IPS-15b (cell line): ENCODE data around the gene NBDY.
A peak's percentile ranks its signal among the peaks of the same experiment; 100 is the strongest.
"Not testable (repeated sequence)": the region's sequence is repeated elsewhere in the genome, so short reads cannot be mapped to it uniquely, and the experiment has no call there.

Source experiments
- H3K27me3 ChIP-seq: one replicate; pipeline ENCODE4 v1.6.1; 2013; ENCODE audit warnings: low read length; ENCODE audit not compliant: control insufficient read depth, insufficient read depth
- H3K36me3 ChIP-seq: one replicate; pipeline ENCODE4 v1.6.1; 2013; ENCODE audit warnings: low read length; ENCODE audit not compliant: control insufficient read depth, insufficient read depth
- H3K4me1 ChIP-seq: one replicate; pipeline ENCODE4 v1.6.1; 2013; ENCODE audit warnings: mild to moderate bottlenecking, low read length; ENCODE audit not compliant: control insufficient read depth, insufficient read depth
- H3K4me3 ChIP-seq: one replicate; pipeline ENCODE4 v1.5.1; 2013; ENCODE audit warnings: low read depth, low read length
- H3K9ac ChIP-seq: one replicate; pipeline ENCODE4 v1.6.1; 2013; ENCODE audit warnings: low read depth, mild to moderate bottlenecking, low read length
- H3K9me3 ChIP-seq: one replicate; pipeline ENCODE4 v1.6.1; 2013; ENCODE audit warnings: mild to moderate bottlenecking, low read length; ENCODE audit not compliant: control insufficient read depth, insufficient read depth

NBDY gene

GRCh38 chrX:56729152-56729850 is at the start of gene NBDY:
Gene NBDY (plus strand): TSS chrX:56729243. CDS start chrX:56729354, 111 bp downstream.
- no peaks in the 10 kb centered on the region for H3K36me3 ChIP-seq
- no peaks in the 10 kb centered on the region for H3K9me3 ChIP-seq
- H3K9ac ChIP-seq: peak within 1 kb of the TSS; percentile 66
- peaks cover 3% of the 10 kb centered on the region for H3K4me1 ChIP-seq
- H3K27me3 ChIP-seq: no peaks in the 10 kb centered on the region
- H3K4me3 ChIP-seq: peak within 1 kb of the TSS; percentile 73

DNA sequence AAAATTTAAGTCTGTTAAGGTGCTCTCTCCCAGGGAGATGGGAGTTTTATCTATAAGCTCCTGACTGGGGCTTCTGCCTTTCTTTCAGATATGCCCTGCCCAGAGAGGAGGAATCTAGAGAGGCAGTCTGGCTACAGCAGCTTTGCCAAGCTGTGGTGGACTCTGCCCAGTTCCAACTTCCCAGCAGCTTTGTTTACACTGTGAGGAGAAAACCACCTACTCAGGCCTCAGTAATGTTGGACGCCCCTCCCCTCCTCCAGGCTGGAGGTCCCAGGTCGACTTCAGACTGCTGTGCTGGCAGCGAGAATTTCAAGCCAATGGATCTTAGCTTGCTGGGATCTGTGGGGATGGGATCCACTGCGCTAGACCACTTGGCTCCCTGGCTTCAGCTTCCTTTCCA is 24.5 kb upstream of the NBDY start:
- H3K36me3 ChIP-seq, H3K4me3 ChIP-seq, H3K27me3 ChIP-seq, H3K4me1 ChIP-seq, H3K9ac ChIP-seq, H3K9me3 ChIP-seq: not testable (repeated sequence)

GRCh38 chrX:56726605-56727004 is 2.4 kb upstream of the NBDY start:
- H3K4me1 ChIP-seq: no peaks in the 10 kb centered on the region
- H3K4me3 ChIP-seq: no peak overlapping the region
- no peaks in the 10 kb centered on the region for H3K27me3 ChIP-seq
- H3K9ac ChIP-seq: no peak overlapping the region
- H3K9me3 ChIP-seq: no peaks in the 10 kb centered on the region
- H3K36me3 ChIP-seq: no peaks in the 10 kb centered on the region

GRCh38 chrX:56727531-56727930 is 1.5 kb upstream of the NBDY start:
- no peaks in the 10 kb centered on the region for H3K36me3 ChIP-seq
- H3K9me3 ChIP-seq: no peaks in the 10 kb centered on the region
- H3K9ac ChIP-seq: no peak overlapping the region
- no peaks in the 10 kb centered on the region for H3K4me1 ChIP-seq
- H3K27me3 ChIP-seq: no peaks in the 10 kb centered on the region
- H3K4me3 ChIP-seq: no peak overlapping the region

DNA sequence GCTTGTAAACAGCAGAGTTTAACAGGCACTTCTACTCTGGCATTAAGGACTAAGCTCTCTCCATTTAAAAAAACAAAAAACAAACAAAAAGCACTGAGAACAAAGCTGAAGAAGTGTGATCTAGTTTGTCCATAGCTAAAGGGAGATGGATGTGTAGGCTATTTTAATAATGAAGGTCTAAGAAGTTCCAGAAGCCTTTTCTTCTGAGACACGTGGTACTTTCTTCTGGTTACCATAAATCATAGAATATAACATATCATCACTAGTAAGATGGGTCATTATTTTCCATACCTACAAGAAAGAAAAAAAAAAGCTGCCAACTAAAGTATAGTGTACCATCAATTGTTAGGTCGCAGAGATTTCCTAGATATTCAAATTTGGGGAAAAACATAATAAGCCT is 722 bp upstream of the NBDY start:
- H3K9me3 ChIP-seq: no peaks in the 10 kb centered on the region
- H3K4me1 ChIP-seq: no peaks in the 10 kb centered on the region
- H3K9ac ChIP-seq: no peak overlapping the region
- H3K27me3 ChIP-seq: no peaks in the 10 kb centered on the region
- no peaks in the 10 kb centered on the region for H3K36me3 ChIP-seq
- peak overlapping the region; percentile 73 for H3K4me3 ChIP-seq

- peaks cover 2% of the 10 kb centered on the region for H3K4me1 ChIP-seq
- H3K4me3 ChIP-seq: peak overlapping the region; percentile 73
- H3K9ac ChIP-seq: no peak overlapping the region
- no peaks in the 10 kb centered on the region for H3K27me3 ChIP-seq
- H3K36me3 ChIP-seq: no peaks in the 10 kb centered on the region
- H3K9me3 ChIP-seq: no peaks in the 10 kb centered on the region
These were observed 291 bp upstream of the NBDY start for GRCh38 chrX:56728752-56729151.

- Histone ChIP-seq H3K9ac (no peak overlapping the region), H3K4me1 (peaks cover 3% of the 10 kb centered on the region), H3K27me3 (no peaks in the 10 kb centered on the region), H3K36me3 (peaks cover 3% of the 10 kb centered on the region), H3K9me3 (no peaks in the 10 kb centered on the region), H3K4me3 (no peak overlapping the region)
These were observed 4.5 kb downstream of the NBDY start for GRCh38 chrX:56733459-56734046.

- Histone ChIP-seq H3K27me3 (no peaks in the 10 kb centered on the region), H3K9me3 (no peaks in the 10 kb centered on the region), H3K36me3 (peaks cover 3% of the 10 kb centered on the region), H3K4me3 (no peak overlapping the region), H3K9ac (no peak overlapping the region), H3K4me1 (peaks cover 3% of the 10 kb centered on the region)
These were observed 7.2 kb downstream of the NBDY start for GRCh38 chrX:56736219-56736618.

DNA sequence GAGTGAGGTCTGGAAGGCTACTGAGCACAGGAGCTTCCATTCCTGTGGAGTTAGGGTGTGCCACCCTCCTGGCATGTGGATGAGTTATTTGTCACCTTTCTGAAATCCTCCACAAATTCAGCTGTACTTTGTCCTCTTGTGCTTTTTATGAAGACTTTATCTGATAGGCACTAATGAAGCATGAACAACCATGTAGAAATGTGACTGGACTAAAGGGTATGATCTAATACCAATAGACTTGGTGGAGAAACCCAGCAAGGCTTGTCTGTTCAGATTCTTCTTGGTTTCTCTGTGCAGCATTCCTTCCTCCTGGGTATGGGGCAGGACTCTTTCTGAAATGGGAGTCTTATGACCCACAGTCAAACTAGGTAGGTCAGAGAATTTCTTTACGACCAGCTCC is 9.6 kb downstream of the NBDY start:
- Histone ChIP-seq H3K9ac (no peak overlapping the region), H3K9me3 (no peaks in the 10 kb centered on the region), H3K36me3 (peaks cover 3% of the 10 kb centered on the region), H3K4me1 (peaks cover 1% of the 10 kb centered on the region), H3K4me3 (no peak overlapping the region), H3K27me3 (no peaks in the 10 kb centered on the region)

- Histone ChIP-seq H3K4me1 (no peaks in the 10 kb centered on the region), H3K4me3 (no peak overlapping the region), H3K9me3 (no peaks in the 10 kb centered on the region), H3K9ac (no peak overlapping the region), H3K36me3 (no peaks in the 10 kb centered on the region), H3K27me3 (no peaks in the 10 kb centered on the region)
These were observed 16.0 kb downstream of the NBDY start for GRCh38 chrX:56744996-56745395.

DNA sequence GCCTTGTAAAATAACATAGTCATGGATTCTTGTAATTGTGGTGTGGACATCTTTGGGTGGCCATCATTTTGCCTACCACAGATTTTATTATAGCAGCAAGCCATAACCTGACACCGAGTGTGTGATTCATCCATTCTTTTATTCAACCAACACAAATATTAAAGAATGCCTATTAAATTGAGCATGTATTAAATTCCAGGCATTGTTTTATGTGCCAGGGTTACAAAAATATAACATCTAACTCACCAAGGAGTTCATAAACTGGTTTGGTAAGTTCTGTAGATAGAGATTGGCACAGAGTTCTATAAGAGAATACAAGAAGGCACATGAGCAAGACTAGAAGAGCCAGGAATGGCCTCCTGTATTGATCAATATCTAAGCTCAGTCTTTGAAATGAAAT is 18.0 kb downstream of the NBDY start:
- no peaks in the 10 kb centered on the region for H3K4me1 ChIP-seq
- no peak overlapping the region for H3K9ac ChIP-seq
- H3K27me3 ChIP-seq: no peaks in the 10 kb centered on the region
- no peaks in the 10 kb centered on the region for H3K36me3 ChIP-seq
- no peaks in the 10 kb centered on the region for H3K9me3 ChIP-seq
- no peak overlapping the region for H3K4me3 ChIP-seq

- Histone ChIP-seq H3K9ac (no peak overlapping the region), H3K4me3 (no peak overlapping the region), H3K9me3 (no peaks in the 10 kb centered on the region), H3K27me3 (no peaks in the 10 kb centered on the region), H3K4me1 (no peaks in the 10 kb centered on the region), H3K36me3 (no peaks in the 10 kb centered on the region)
These were observed 22.0 kb downstream of the NBDY start for GRCh38 chrX:56751071-56751470.
